Tibial nerve (tissue), 4 donors: ENCODE data around the gene IRX3.

Experiments used
- EP300 ChIP-seq, 2 donors: sonication (generic); formaldehyde crosslinking; IDR thresholded peaks; one replicate each; pipeline ENCODE4 v1.6.1; 2017; ENCODE audit warnings: antibody characterized with exemption in 2 of 2, mild to moderate bottlenecking in 1 of 2
- POLR2A ChIP-seq, 2 donors: fragments of 450-650 bp; IDR thresholded peaks; one replicate each; pipeline ENCODE4 v1.6.1; 2017; ENCODE audit warnings: antibody characterized with exemption in 2 of 2, mild to moderate bottlenecking in 2 of 2, moderate library complexity in 2 of 2
- TF ChIP-seq, protein P1 (sequence below), 5 experiments: fragments of 200-600 bp in 3 of 5; fragments of 450-650 bp in 2 of 5; sonication (generic) in 3 of 5; IDR thresholded peaks; one replicate each; pipeline ENCODE4 v1.5.1; 2016 to 2019; ENCODE audit warnings: antibody characterized with exemption in 5 of 5, mild to moderate bottlenecking in 3 of 5, moderate library complexity in 2 of 5

DNA sequence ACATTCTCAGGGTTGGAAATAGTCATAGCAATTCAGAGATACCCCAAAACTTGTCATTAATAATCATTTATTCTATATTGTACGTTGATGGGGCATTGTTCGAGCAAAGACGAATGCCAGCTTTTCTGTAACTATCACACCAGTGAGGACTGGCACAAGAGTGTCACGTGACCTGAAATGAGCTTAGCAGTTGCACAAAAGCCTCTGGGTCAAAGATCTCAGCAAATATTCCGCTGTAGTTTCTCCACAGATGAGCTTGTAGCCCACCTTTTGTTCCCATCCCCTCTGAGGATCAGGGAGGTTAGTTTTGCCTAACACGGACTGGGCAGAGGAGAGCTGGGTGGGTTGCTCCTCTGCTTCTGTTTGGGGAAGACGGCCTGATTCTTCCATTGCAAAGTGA is 18.2 kb downstream of the IRX3 start:
- TF ChIP-seq, protein P1, sequence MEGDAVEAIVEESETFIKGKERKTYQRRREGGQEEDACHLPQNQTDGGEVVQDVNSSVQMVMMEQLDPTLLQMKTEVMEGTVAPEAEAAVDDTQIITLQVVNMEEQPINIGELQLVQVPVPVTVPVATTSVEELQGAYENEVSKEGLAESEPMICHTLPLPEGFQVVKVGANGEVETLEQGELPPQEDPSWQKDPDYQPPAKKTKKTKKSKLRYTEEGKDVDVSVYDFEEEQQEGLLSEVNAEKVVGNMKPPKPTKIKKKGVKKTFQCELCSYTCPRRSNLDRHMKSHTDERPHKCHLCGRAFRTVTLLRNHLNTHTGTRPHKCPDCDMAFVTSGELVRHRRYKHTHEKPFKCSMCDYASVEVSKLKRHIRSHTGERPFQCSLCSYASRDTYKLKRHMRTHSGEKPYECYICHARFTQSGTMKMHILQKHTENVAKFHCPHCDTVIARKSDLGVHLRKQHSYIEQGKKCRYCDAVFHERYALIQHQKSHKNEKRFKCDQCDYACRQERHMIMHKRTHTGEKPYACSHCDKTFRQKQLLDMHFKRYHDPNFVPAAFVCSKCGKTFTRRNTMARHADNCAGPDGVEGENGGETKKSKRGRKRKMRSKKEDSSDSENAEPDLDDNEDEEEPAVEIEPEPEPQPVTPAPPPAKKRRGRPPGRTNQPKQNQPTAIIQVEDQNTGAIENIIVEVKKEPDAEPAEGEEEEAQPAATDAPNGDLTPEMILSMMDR (IDR thresholded peaks at IDR 0.05), result no peak
- TF ChIP-seq POLR2A (IDR thresholded peaks at IDR 0.05), result no peak
- no peak for TF ChIP-seq EP300 (IDR thresholded peaks at IDR 0.05)
